A549 (cell line): Measurements from ENCODE around the gene INSYN1.

Source experiments
- CEBPB ChIP-seq, 2 experiments: fragments of >200 bp in 1 of 2; sonication (Bioruptor Twin) in 1 of 2; formaldehyde crosslinking in 1 of 2; IDR thresholded peaks; 2 replicates each; pipeline ENCODE4 v1.6.1; 2012 to 2016
- CTCF ChIP-seq: fragments of >200 bp; sonication (Bioruptor Twin); formaldehyde crosslinking; IDR thresholded peaks from 3 replicates; pipeline ENCODE4 v1.5.1; 2016
- E2F6 ChIP-seq: IDR thresholded peaks from 2 replicates; pipeline ENCODE4 v1.6.1; 2012; ENCODE audit warnings: low read depth, borderline replicate concordance
- ESRRA ChIP-seq: fragments of 150-350 bp; IDR thresholded peaks from 2 replicates; pipeline ENCODE4 v1.6.1; 2014; ENCODE audit warnings: mild to moderate bottlenecking, low read length, borderline replicate concordance
- JUN ChIP-seq, 2 experiments: fragments of >200 bp; sonication (Bioruptor Twin); formaldehyde crosslinking; IDR thresholded peaks; 2 replicates in 1 of 2; 3 replicates in 1 of 2; pipeline ENCODE4 v1.6.1; 2016 to 2017
- POLR2A ChIP-seq: IDR thresholded peaks from 2 replicates; pipeline ENCODE4 v1.6.1; 2012; ENCODE audit warnings: mild to moderate bottlenecking, low read length
- RFX5 ChIP-seq: fragments of 450-650 bp; IDR thresholded peaks from 2 replicates; pipeline ENCODE4 v1.7.1; 2014; ENCODE audit warnings: antibody characterized with exemption, mild to moderate bottlenecking, moderate library complexity
- USF2 ChIP-seq: fragments of 450-650 bp; IDR thresholded peaks from 2 replicates; pipeline ENCODE4 v1.6.1; 2014; ENCODE audit warnings: antibody characterized with exemption

- no peak for TF ChIP-seq CTCF
- 0 out of 2 replicates have a peak, but pooled peaks have one; percentile 11 for TF ChIP-seq USF2
- no peak for TF ChIP-seq CEBPB (IDR thresholded peaks at IDR 0.05)
- no peak for TF ChIP-seq RFX5
- TF ChIP-seq JUN (IDR thresholded peaks at IDR 0.05): no peak
- no peak for TF ChIP-seq ESRRA
- TF ChIP-seq POLR2A: no peak
- no peak for TF ChIP-seq E2F6
Observed at GRCh38 chr15:73800662-73801345, 47.7 kb upstream of the INSYN1 start.
